H9 (cell line): ENCODE data around the gene FDX2. TPM values are rescaled to one million over a fixed set of nuclear protein-coding genes. Genes with fewer than 3 reads are reported as not detected.

Source experiments
- DNase-seq: peaks from one replicate; pipeline ENCODE4 v3.0.0-alpha.2; 2017
- H2AFZ ChIP-seq: one replicate; pipeline ENCODE4 v1.6.1; 2013; ENCODE audit warnings: mild to moderate bottlenecking, low read length, control low read depth, moderate library complexity
- H2AK5ac ChIP-seq: 2 replicates; pipeline ENCODE4 v1.6.1; 2013; ENCODE audit warnings: low read length, control low read depth, mixed read lengths; ENCODE audit not compliant: insufficient read length
- H2BK120ac ChIP-seq: one replicate; pipeline ENCODE4 v1.6.1; 2013; ENCODE audit warnings: low read depth, mild to moderate bottlenecking, low read length, control low read depth, inconsistent platforms; ENCODE audit not compliant: poor library complexity, severe bottlenecking
- H2BK12ac ChIP-seq: 2 replicates; pipeline ENCODE4 v1.6.1; 2013; ENCODE audit warnings: low read length, control low read depth, mixed read lengths, low read depth; ENCODE audit not compliant: insufficient read length
- H2BK15ac ChIP-seq: 2 replicates; pipeline ENCODE4 v1.6.1; 2013; ENCODE audit warnings: low read depth, low read length, control low read depth
- H2BK20ac ChIP-seq: one replicate; pipeline ENCODE4 v1.6.1; 2013; ENCODE audit warnings: low read depth, mild to moderate bottlenecking, low read length, control low read depth, inconsistent platforms; ENCODE audit not compliant: poor library complexity, severe bottlenecking
- H2BK5ac ChIP-seq: 2 replicates; pipeline ENCODE4 v1.6.1; 2013; ENCODE audit warnings: low read length, control low read depth, mixed read lengths; ENCODE audit not compliant: insufficient read length
- H3K14ac ChIP-seq: 2 replicates; pipeline ENCODE4 v1.6.1; 2013; ENCODE audit warnings: low read length, control low read depth; ENCODE audit not compliant: insufficient read depth
- H3K18ac ChIP-seq: 2 replicates; pipeline ENCODE4 v1.6.1; 2013; ENCODE audit warnings: low read depth, mild to moderate bottlenecking, mixed read lengths, low read length, control low read depth; ENCODE audit not compliant: insufficient read length
- H3K23ac ChIP-seq: 2 replicates; pipeline ENCODE4 v1.6.1; 2013; ENCODE audit warnings: low read length, control low read depth, mixed read lengths, low read depth; ENCODE audit not compliant: insufficient read length
- H3K23me2 ChIP-seq: 2 replicates; pipeline ENCODE4 v1.6.1; 2013; ENCODE audit warnings: low read depth, mild to moderate bottlenecking, mixed read lengths, low read length, control low read depth; ENCODE audit not compliant: insufficient read length, poor library complexity, severe bottlenecking
- H3K27ac ChIP-seq: 2 replicates; pipeline ENCODE4 v1.5.1; 2013; ENCODE audit warnings: low read length, control low read depth, mixed read lengths, low read depth; ENCODE audit not compliant: insufficient read length
- H3K27me3 ChIP-seq: 2 replicates; pipeline ENCODE4 v1.6.1; 2013; ENCODE audit warnings: low read length, control low read depth, inconsistent platforms; ENCODE audit not compliant: insufficient read depth
- H3K4ac ChIP-seq: 2 replicates; pipeline ENCODE4 v1.6.1; 2013; ENCODE audit warnings: low read depth, mild to moderate bottlenecking, control low read depth, inconsistent platforms, low read length, moderate library complexity
- H3K4me1 ChIP-seq: 2 replicates; pipeline ENCODE4 v1.6.1; 2013; ENCODE audit warnings: low read length, control low read depth, inconsistent platforms; ENCODE audit not compliant: insufficient read depth
- H3K4me2 ChIP-seq: 2 replicates; pipeline ENCODE4 v1.6.1; 2013; ENCODE audit warnings: low read length, control low read depth, mixed read lengths; ENCODE audit not compliant: insufficient read length, insufficient read depth
- H3K56ac ChIP-seq: 2 replicates; pipeline ENCODE4 v1.6.1; 2013; ENCODE audit warnings: low read depth, mild to moderate bottlenecking, mixed read lengths, low read length, control low read depth; ENCODE audit not compliant: insufficient read length
- H3K79me1 ChIP-seq: 2 replicates; pipeline ENCODE4 v1.6.1; 2013; ENCODE audit warnings: low read depth, mild to moderate bottlenecking, moderate library complexity, low read length, control low read depth, inconsistent platforms; ENCODE audit not compliant: insufficient read depth, poor library complexity, severe bottlenecking
- H3K79me2 ChIP-seq: 2 replicates; pipeline ENCODE4 v1.6.1; 2013; ENCODE audit warnings: low read length, control low read depth, inconsistent platforms; ENCODE audit not compliant: insufficient read depth
- H3K9ac ChIP-seq: 2 replicates; pipeline ENCODE4 v1.6.1; 2013; ENCODE audit warnings: low read length, control low read depth, mixed read lengths; ENCODE audit not compliant: insufficient read length; ENCODE audit errors: extremely low read depth
- H3K9me3 ChIP-seq: one replicate; pipeline ENCODE4 v1.6.1; 2013; ENCODE audit warnings: low read depth, low read length, inconsistent platforms; ENCODE audit not compliant: control insufficient read depth
- H3T11ph ChIP-seq: one replicate; pipeline ENCODE4 v1.6.1; 2013; ENCODE audit warnings: mild to moderate bottlenecking, low read length, control low read depth, inconsistent platforms
- H4K20me1 ChIP-seq: one replicate; pipeline ENCODE4 v1.6.1; 2013; ENCODE audit not compliant: control insufficient read depth, insufficient read length, insufficient read depth
- H4K5ac ChIP-seq: 2 replicates; pipeline ENCODE4 v1.6.1; 2013; ENCODE audit warnings: low read depth, mild to moderate bottlenecking, mixed read lengths, low read length, control low read depth; ENCODE audit not compliant: insufficient read length
- H4K8ac ChIP-seq: replicated peaks from 2 replicates; pipeline ENCODE4 v1.6.1; 2013; ENCODE audit warnings: low read length, control low read depth, mixed read lengths, low read depth; ENCODE audit not compliant: insufficient read length
- H4K91ac ChIP-seq: 2 replicates; pipeline ENCODE4 v1.6.1; 2013; ENCODE audit warnings: low read depth, mild to moderate bottlenecking, moderate library complexity, mixed read lengths, low read length, control low read depth; ENCODE audit not compliant: insufficient read length
- H3K27ac Mint-ChIP-seq, 3 experiments: 2 replicates in 2 of 3; 3 replicates in 1 of 3; pipeline ENCODE4 v1.8.0; 2020 to 2021; ENCODE audit warnings: mixed read lengths in 3 of 3, mild to moderate bottlenecking in 1 of 3, moderate library complexity in 1 of 3
- H3K27me3 Mint-ChIP-seq: 2 replicates; pipeline ENCODE4 v1.8.0; 2021; ENCODE audit warnings: low read depth, mild to moderate bottlenecking, moderate library complexity, mixed read lengths
- H3K36me3 Mint-ChIP-seq, 3 experiments: 2 replicates in 2 of 3; 3 replicates in 1 of 3; pipeline ENCODE4 v1.8.0; 2020 to 2021; ENCODE audit warnings: low read depth in 3 of 3, mixed read lengths in 3 of 3; ENCODE audit not compliant: insufficient read depth in 1 of 3
- H3K4me1 Mint-ChIP-seq, 2 experiments: 2 replicates each; pipeline ENCODE4 v1.8.0; 2020; ENCODE audit warnings: mixed read lengths in 2 of 2
- H3K4me3 Mint-ChIP-seq, 2 experiments: 2 replicates in 1 of 2; 3 replicates in 1 of 2; pipeline ENCODE4 v1.8.0; 2020 to 2021; ENCODE audit warnings: mild to moderate bottlenecking in 2 of 2, mixed read lengths in 2 of 2, moderate library complexity in 1 of 2
- H3K9me3 Mint-ChIP-seq, 2 experiments: 2 replicates in 1 of 2; 3 replicates in 1 of 2; pipeline ENCODE4 v1.8.0; 2020; ENCODE audit warnings: mild to moderate bottlenecking in 2 of 2, mixed read lengths in 2 of 2, moderate library complexity in 1 of 2
- WGBS: extraction: QIAGEN DNeasy Blood & Tissue Kit; methylation state at CpG from one replicate; pipeline ENCODE4 v1.1.7; 2013; ENCODE audit warnings: missing lambda C conversion rate, low lambda C conversion rate, mixed read lengths; ENCODE audit not compliant: insufficient read length; ENCODE audit errors: extremely low coverage; 5-methylcytosine and 5-hydroxymethylcytosine counted together
- total RNA-seq: library from RNA; stranded (reverse); gene quantifications from 2 replicates; pipeline ENCODE4 v1.2.1, GENCODE V29; 2021
- TF ChIP-seq, protein P1 (sequence below): fragments of 200-600 bp; sonication (generic); conservative IDR thresholded peaks from 3 replicates; pipeline ENCODE4 v1.8.0; 2021; ENCODE audit warnings: antibody characterized with exemption, mild to moderate bottlenecking

The FDX2 gene
- total RNA-seq, 1 experiment from 2014 or later: 27.7 TPM

DNA sequence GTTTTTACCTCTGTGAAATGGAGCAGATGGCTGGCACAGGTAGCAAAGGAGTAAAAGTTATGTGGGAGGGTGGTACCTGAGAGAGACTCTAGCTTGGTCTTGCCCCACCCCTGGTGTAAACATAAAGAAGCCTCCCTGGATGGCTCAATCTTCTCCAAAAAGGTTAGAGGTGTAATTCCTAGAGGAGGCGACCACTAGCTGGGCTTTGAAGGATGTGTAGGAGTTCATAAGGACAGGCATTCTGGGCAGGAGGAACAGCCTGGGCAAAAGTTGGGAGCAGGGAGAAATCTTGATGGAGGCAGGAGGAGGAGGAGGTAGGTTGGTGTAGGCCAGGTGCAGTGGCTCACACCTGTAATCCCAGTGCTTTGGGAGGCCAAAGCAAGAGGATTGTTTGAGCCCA is 36.9 kb downstream of the FDX2 start:
- Histone ChIP-seq H2BK5ac (no peak overlapping the region), H3K4me1 (no peaks in the 10 kb centered on the region), H3K18ac (no peak overlapping the region), H4K91ac (no peak overlapping the region), H3K14ac (no peak overlapping the region), H2BK120ac (no peak overlapping the region), H4K20me1 (no peaks in the 10 kb centered on the region), H2BK15ac (no peak overlapping the region), H4K8ac (no peak overlapping the region), H3K9me3 (no peaks in the 10 kb centered on the region), H2BK20ac (no peak overlapping the region), H3K4ac (no peak overlapping the region), H2AK5ac (no peak overlapping the region), H3K79me1 (no peaks in the 10 kb centered on the region), H3K23me2 (no peaks in the 10 kb centered on the region), H3K9ac (no peak overlapping the region), H3K4me2 (no peak overlapping the region), H2BK12ac (no peak overlapping the region), H3K56ac (no peak overlapping the region), H2AFZ (no peak overlapping the region), H3K23ac (no peak overlapping the region), H3K27ac (no peak overlapping the region), H3K27me3 (no peaks in the 10 kb centered on the region), H3K79me2 (no peaks in the 10 kb centered on the region), H3T11ph (no peak overlapping the region), H4K5ac (no peak overlapping the region)
- TF ChIP-seq, protein P1, sequence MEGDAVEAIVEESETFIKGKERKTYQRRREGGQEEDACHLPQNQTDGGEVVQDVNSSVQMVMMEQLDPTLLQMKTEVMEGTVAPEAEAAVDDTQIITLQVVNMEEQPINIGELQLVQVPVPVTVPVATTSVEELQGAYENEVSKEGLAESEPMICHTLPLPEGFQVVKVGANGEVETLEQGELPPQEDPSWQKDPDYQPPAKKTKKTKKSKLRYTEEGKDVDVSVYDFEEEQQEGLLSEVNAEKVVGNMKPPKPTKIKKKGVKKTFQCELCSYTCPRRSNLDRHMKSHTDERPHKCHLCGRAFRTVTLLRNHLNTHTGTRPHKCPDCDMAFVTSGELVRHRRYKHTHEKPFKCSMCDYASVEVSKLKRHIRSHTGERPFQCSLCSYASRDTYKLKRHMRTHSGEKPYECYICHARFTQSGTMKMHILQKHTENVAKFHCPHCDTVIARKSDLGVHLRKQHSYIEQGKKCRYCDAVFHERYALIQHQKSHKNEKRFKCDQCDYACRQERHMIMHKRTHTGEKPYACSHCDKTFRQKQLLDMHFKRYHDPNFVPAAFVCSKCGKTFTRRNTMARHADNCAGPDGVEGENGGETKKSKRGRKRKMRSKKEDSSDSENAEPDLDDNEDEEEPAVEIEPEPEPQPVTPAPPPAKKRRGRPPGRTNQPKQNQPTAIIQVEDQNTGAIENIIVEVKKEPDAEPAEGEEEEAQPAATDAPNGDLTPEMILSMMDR: no peak
- H3K4me3 Mint-ChIP-seq: no peak overlapping the region
- H3K4me1 Mint-ChIP-seq: peaks cover 0 to 10% of the 10 kb centered on the region in 2 experiments; a peak in 2 of 4 replicates
- no peak for DNase-seq
- H3K9me3 Mint-ChIP-seq: no peaks in the 10 kb centered on the region
- H3K27ac Mint-ChIP-seq: no peak overlapping the region
- WGBS: no CpG with 5 or more reads among the region's 1 CpG
- peaks cover 9% of the 10 kb centered on the region for H3K27me3 Mint-ChIP-seq
- H3K36me3 Mint-ChIP-seq: no peaks in the 10 kb centered on the region; a peak in 1 of 7 replicates
